ENCODE measurements around the gene TMOD2. TPM values are rescaled to one million over a fixed set of nuclear protein-coding genes. Genes with fewer than 3 reads are reported as not detected.

The TMOD2 gene
- total RNA-seq, 6 experiments from 2014 or later, result 11.0 to 14.9 (median 13.5) TPM

GRCh38 chr15:51720201-51720995 lies 31.0 kb upstream of the TMOD2 start:
- H3K4me1 Mint-ChIP-seq (ENCODE audit: low read depth), result peaks cover 25% of the 10 kb centered on the region
- no peak overlapping the region for H3K4me3 Mint-ChIP-seq
- no peak for TF ChIP-seq CTCF (IDR thresholded peaks at IDR 0.05)

GRCh38 chr15:51721199-51721960 lies 30.0 kb upstream of the TMOD2 start:
- no peak for TF ChIP-seq CTCF (IDR thresholded peaks at IDR 0.05)
- H3K4me1 Mint-ChIP-seq (ENCODE audit: low read depth), result peaks cover 35% of the 10 kb centered on the region
- no peak overlapping the region for H3K27ac Mint-ChIP-seq
- no peak overlapping the region for H3K4me3 Mint-ChIP-seq
- no peaks in the 10 kb centered on the region for H3K27me3 Mint-ChIP-seq (ENCODE audit: insufficient read depth)
- H3K36me3 Mint-ChIP-seq (ENCODE audit: low read depth), result peaks cover 12% of the 10 kb centered on the region
- H3K9me3 Mint-ChIP-seq, result no peaks in the 10 kb centered on the region
- no peak for DNase-seq

More at GRCh38 chr15:51720201-51720995, 31.0 kb upstream of the TMOD2 start:
- H3K27ac Mint-ChIP-seq, result no peak overlapping the region
- no peaks in the 10 kb centered on the region for H3K27me3 Mint-ChIP-seq (ENCODE audit: insufficient read depth)
- H3K36me3 Mint-ChIP-seq (ENCODE audit: low read depth), result peaks cover 12% of the 10 kb centered on the region
- no peak for DNase-seq
- no peaks in the 10 kb centered on the region for H3K9me3 Mint-ChIP-seq

GRCh38 chr15:51724199-51724598 lies 27.2 kb upstream of the TMOD2 start:
- no peak for DNase-seq
- Mint-ChIP-seq H3K9me3 (no peaks in the 10 kb centered on the region), H3K4me3 (no peak overlapping the region), H3K27me3 (ENCODE audit: insufficient read depth) (no peaks in the 10 kb centered on the region), H3K36me3 (ENCODE audit: low read depth) (peaks cover 12% of the 10 kb centered on the region), H3K4me1 (ENCODE audit: low read depth) (peaks cover 58% of the 10 kb centered on the region), H3K27ac (no peak overlapping the region)
- TF ChIP-seq CTCF (IDR thresholded peaks at IDR 0.05), result no peak

- no peak overlapping the region; the same call in 1 of the 2 replicates for H3K27ac Mint-ChIP-seq
- peaks cover 58% of the 10 kb centered on the region for H3K4me1 Mint-ChIP-seq (ENCODE audit: low read depth)
- no peak for TF ChIP-seq CTCF (IDR thresholded peaks at IDR 0.05)
- no peaks in the 10 kb centered on the region for H3K27me3 Mint-ChIP-seq (ENCODE audit: insufficient read depth)
- no peak for DNase-seq
- H3K4me3 Mint-ChIP-seq, result no peak overlapping the region
- H3K9me3 Mint-ChIP-seq, result no peaks in the 10 kb centered on the region
- H3K36me3 Mint-ChIP-seq (ENCODE audit: low read depth), result peaks cover 12% of the 10 kb centered on the region
These were observed 26.7 kb upstream of the TMOD2 start for GRCh38 chr15:51724673-51725072.

GRCh38 chr15:51726302-51727073 lies 24.9 kb upstream of the TMOD2 start:
- no peak for TF ChIP-seq CTCF (IDR thresholded peaks at IDR 0.05)
- H3K27me3 Mint-ChIP-seq (ENCODE audit: insufficient read depth), result no peaks in the 10 kb centered on the region
- DNase-seq, result peak; percentile 91
- peak overlapping the region; percentile 68 for H3K4me3 Mint-ChIP-seq
- H3K9me3 Mint-ChIP-seq, result no peaks in the 10 kb centered on the region
- H3K36me3 Mint-ChIP-seq (ENCODE audit: low read depth), result peaks cover 1% of the 10 kb centered on the region
- H3K27ac Mint-ChIP-seq, result peak overlapping the region; percentile 90
- peaks cover 63% of the 10 kb centered on the region for H3K4me1 Mint-ChIP-seq (ENCODE audit: low read depth)
